Measurements from ENCODE around the gene KCNA10. TPM values are rescaled to one million over a fixed set of nuclear protein-coding genes. Genes with fewer than 3 reads are reported as not detected.
A peak's percentile ranks its signal among the peaks of the same experiment; 100 is the strongest.

The KCNA10 gene
- total RNA-seq, 6 experiments from 2014 or later, result not detected

GRCh38 chr1:110484801-110485200 is 34.2 kb downstream of the KCNA10 start:
- TF ChIP-seq CTCF (IDR thresholded peaks at IDR 0.05), result no peak
- TF ChIP-seq POLR2A (IDR thresholded peaks at IDR 0.05), result no peak
- DNase-seq (no peak), ATAC-seq (no peak)
- Histone ChIP-seq H3K4me1 (no peaks in the 10 kb centered on the region), H3K9me3 (no peaks in the 10 kb centered on the region), H3K27ac (no peak overlapping the region), H3K36me3 (no peaks in the 10 kb centered on the region), H3K4me3 (no peak overlapping the region), H3K27me3 (no peaks in the 10 kb centered on the region)
- WGBS (ENCODE audit: insufficient coverage, low coverage, low lambda C conversion rate, missing lambda C conversion rate), result 63% methylated on average over 3 of the region's 12 CpGs
- intact Hi-C loops (cut with DNase I), result no loop called here

- WGBS (ENCODE audit: insufficient coverage, low coverage, low lambda C conversion rate, missing lambda C conversion rate), result 50% methylated on average over 8 of the region's 9 CpGs
- H3K27me3 ChIP-seq, result no peaks in the 10 kb centered on the region
- no peak overlapping the region for H3K4me3 ChIP-seq
- H3K36me3 ChIP-seq, result no peaks in the 10 kb centered on the region
- intact Hi-C loops (cut with DNase I), result no loop called here
- H3K27ac ChIP-seq, result no peak overlapping the region
- DNase-seq, result no peak
- no peaks in the 10 kb centered on the region for H3K9me3 ChIP-seq
- TF ChIP-seq POLR2A (IDR thresholded peaks at IDR 0.05) (no peak), CTCF (IDR thresholded peaks at IDR 0.05) (no peak)
- no peaks in the 10 kb centered on the region for H3K4me1 ChIP-seq
- ATAC-seq, result no peak
Observed at GRCh38 chr1:110483308-110483685, 35.7 kb downstream of the KCNA10 start.

GRCh38 chr1:110482662-110483307 is 36.2 kb downstream of the KCNA10 start:
- intact Hi-C loops (cut with DNase I), result no loop called here
- 30% methylated on average over 3 of the region's 18 CpGs for WGBS (ENCODE audit: insufficient coverage, low coverage, low lambda C conversion rate, missing lambda C conversion rate)

GRCh38 chr1:110481968-110482623 is 36.9 kb downstream of the KCNA10 start:
- Histone ChIP-seq H3K4me3 (no peak overlapping the region), H3K27me3 (no peaks in the 10 kb centered on the region), H3K9me3 (no peaks in the 10 kb centered on the region), H3K27ac (no peak overlapping the region), H3K36me3 (no peaks in the 10 kb centered on the region), H3K4me1 (no peaks in the 10 kb centered on the region)
- 43% methylated on average over 12 of the region's 12 CpGs for WGBS (ENCODE audit: insufficient coverage, low coverage, low lambda C conversion rate, missing lambda C conversion rate)
- DNase-seq, result no peak
- TF ChIP-seq POLR2A (IDR thresholded peaks at IDR 0.05) (no peak), CTCF (IDR thresholded peaks at IDR 0.05) (no peak)
- peak in 1 of 4 donors; percentile 43 for ATAC-seq
- intact Hi-C loops (cut with DNase I), result no loop called here

More at GRCh38 chr1:110482662-110483307, 36.2 kb downstream of the KCNA10 start:
- TF ChIP-seq CTCF (IDR thresholded peaks at IDR 0.05) (no peak), POLR2A (IDR thresholded peaks at IDR 0.05) (no peak)
- Histone ChIP-seq H3K9me3 (no peaks in the 10 kb centered on the region), H3K4me1 (no peaks in the 10 kb centered on the region), H3K27ac (no peak overlapping the region), H3K4me3 (no peak overlapping the region), H3K36me3 (no peaks in the 10 kb centered on the region), H3K27me3 (no peaks in the 10 kb centered on the region)
- ATAC-seq, result peak in 2 of 4 donors; percentile 14 to 16
- DNase-seq, result no peak

All from right lobe of liver (tissue), 6 donors.